Naive thymus-derived CD4-positive, alpha-beta T cell (primary cell): Measurements from ENCODE around the gene RNPEP. TPM values are rescaled to one million over a fixed set of nuclear protein-coding genes. Genes with fewer than 3 reads are reported as not detected.

Experiments
- ATAC-seq: fragments of 150-1000 bp; cut with Tn5 transposase; 2 replicates; pipeline ENCODE4 v1.10.0; 2021; ENCODE audit warnings: mild to moderate bottlenecking, moderate library complexity
- CTCF ChIA-PET: fragments of 350-600 bp; sonication (Branson Sonifier 250); formaldehyde crosslinking; loops from one replicate; lab custom pipeline; 2021; ENCODE audit warnings: antibody characterized with exemption; lab: Charles Lee
- POLR2A ChIA-PET: fragments of 350-600 bp; sonication (Branson Sonifier 250); formaldehyde crosslinking; loops from one replicate; lab custom pipeline; 2021; ENCODE audit warnings: antibody characterized with exemption, inconsistent platforms; lab: Charles Lee
- DNase-seq, 9 donors: peaks; one replicate each; pipeline versions ENCODE4 v3.0.0 to v3.0.0-alpha.2; 2020 to 2022; ENCODE audit warnings: mixed read lengths in 1 of 9
- H3K27ac ChIP-seq: one replicate; pipeline ENCODE4 v1.7.0; 2013; ENCODE audit warnings: mild to moderate bottlenecking, low read depth, low read length, moderate library complexity
- H3K27me3 ChIP-seq, 2 donors: one replicate each; pipeline ENCODE4 v1.7.0; 2013; ENCODE audit warnings: low read length in 2 of 2, mild to moderate bottlenecking in 2 of 2, moderate library complexity in 2 of 2; ENCODE audit not compliant: control insufficient read depth in 2 of 2, insufficient read depth in 2 of 2
- H3K36me3 ChIP-seq, 3 experiments: 1 replicate in 2 of 3; 2 replicates in 1 of 3; pipeline ENCODE4 v1.7.0; 2013; ENCODE audit warnings: low read length in 3 of 3, mild to moderate bottlenecking in 3 of 3, moderate library complexity in 1 of 3; ENCODE audit not compliant: insufficient read depth in 3 of 3, control insufficient read depth in 2 of 3
- H3K4me1 ChIP-seq, 2 donors: one replicate each; pipeline ENCODE4 v1.7.0; 2013; ENCODE audit warnings: low read length in 2 of 2, mild to moderate bottlenecking in 2 of 2, moderate library complexity in 1 of 2; ENCODE audit not compliant: control insufficient read depth in 2 of 2, insufficient read depth in 2 of 2
- H3K4me3 ChIP-seq: 2 replicates; pipeline ENCODE4 v1.7.0; 2013; ENCODE audit warnings: mild to moderate bottlenecking, low read length
- H3K9me3 ChIP-seq, 3 experiments: 1 replicate in 2 of 3; 2 replicates in 1 of 3; pipeline ENCODE4 v1.7.0; 2013; ENCODE audit warnings: low read length in 3 of 3; ENCODE audit not compliant: control insufficient read depth in 2 of 3
- H3K27ac Mint-ChIP-seq, 9 donors: one replicate each; pipeline ENCODE4 v1.8.0; 2020 to 2022; ENCODE audit warnings: mixed read lengths in 9 of 9, mild to moderate bottlenecking in 8 of 9, moderate library complexity in 5 of 9, inconsistent platforms in 2 of 9
- H3K27me3 Mint-ChIP-seq, 5 donors: one replicate each; pipeline ENCODE4 v1.8.0; 2021 to 2022; ENCODE audit warnings: mixed read lengths in 5 of 5, mild to moderate bottlenecking in 1 of 5
- H3K36me3 Mint-ChIP-seq, 5 donors: one replicate each; pipeline ENCODE4 v1.8.0; 2020 to 2022; ENCODE audit warnings: mixed read lengths in 5 of 5, mild to moderate bottlenecking in 3 of 5, inconsistent platforms in 1 of 5
- H3K4me1 Mint-ChIP-seq, 7 donors: one replicate each; pipeline ENCODE4 v1.8.0; 2020 to 2022; ENCODE audit warnings: mixed read lengths in 7 of 7, mild to moderate bottlenecking in 3 of 7, inconsistent platforms in 1 of 7
- H3K4me3 Mint-ChIP-seq, 10 donors: one replicate each; pipeline ENCODE4 v1.8.0; 2020 to 2022; ENCODE audit warnings: mild to moderate bottlenecking in 10 of 10, mixed read lengths in 10 of 10, moderate library complexity in 6 of 10, inconsistent platforms in 2 of 10
- H3K9me3 Mint-ChIP-seq, 11 donors: one replicate each; pipeline ENCODE4 v1.8.0; 2020 to 2022; ENCODE audit warnings: mixed read lengths in 11 of 11, mild to moderate bottlenecking in 4 of 11, inconsistent platforms in 1 of 11, moderate library complexity in 1 of 11
- intact Hi-C, 2 donors: fragments of 100-400 bp; cut with micrococcal nuclease; formaldehyde crosslinking; loops; one replicate each; pipeline ENCODE4 v1.15.1; 2023
- polyA plus RNA-seq, 2 donors: library from polyadenylated mRNA; unstranded; fragments of 300-500 nt; fragmentation: Illumina TruSeq; gene quantifications; one replicate each; pipeline ENCODE4 v1.2.3, GENCODE V29; 2021
- total RNA-seq, 6 experiments: library from RNA in 5 of 6; stranded (reverse) in 5 of 6; gene quantifications; 1 replicate in 5 of 6; 2 replicates in 1 of 6; pipeline ENCODE4 v1.2.3 and lab custom pipeline; 2021 to 2026

Gene RNPEP
- total and polyA plus RNA-seq, 7 experiments from 2014 or later: 19.4 to 43.4 (median 26.8) TPM

GRCh38 chr1:202010180-202011015, 27.9 kb downstream of the RNPEP start, which contains the start of gene ELF3:
ELF3 (plus strand) TSS chr1:202010587; CDS start chr1:202011137, 550 bp downstream.
- Histone ChIP-seq H3K36me3 (peaks cover 0 to 19% (median 0%) of the 10 kb centered on the region in 3 experiments), H3K27ac (no peak within 1 kb of the TSS), H3K4me3 (no peak within 1 kb of the TSS), H3K9me3 (no peaks in the 10 kb centered on the region), H3K4me1 (no peaks in the 10 kb centered on the region), H3K27me3 (no peaks in the 10 kb centered on the region)
- Mint-ChIP-seq H3K9me3 (peaks cover 0 to 2% (median 0%) of the 10 kb centered on the region in 11 donors), H3K4me1 (peaks cover 0 to 2% (median 0%) of the 10 kb centered on the region in 7 donors), H3K27ac (no peak within 1 kb of the TSS), H3K36me3 (peaks cover 0 to 14% (median 3%) of the 10 kb centered on the region in 5 donors), H3K4me3 (no peak within 1 kb of the TSS), H3K27me3 (no peaks in the 10 kb centered on the region)
- ChIA-PET POLR2A (no interaction called here), CTCF (interaction anchor here (1.0 to 1.3 kb wide), 3 partner anchors 10 to 34 kb away, joined by 4 to 5 read pairs (median 4); no protein-coding TSS in a partner anchor)
- DNase-seq (no peak), ATAC-seq (no peak)
- intact Hi-C loops: no loop called here

- ChIA-PET CTCF (interaction anchor here (0.6 kb wide), 1 partner anchor 29 kb away, joined by 3 read pairs; no protein-coding TSS in a partner anchor), POLR2A (no interaction called here)
- ATAC-seq (no peak), DNase-seq (no peak)
- Mint-ChIP-seq H3K36me3 (peaks cover 0 to 6% (median 0%) of the 10 kb centered on the region in 5 donors), H3K4me3 (no peak overlapping the region), H3K27me3 (peaks cover 0 to 4% (median 1%) of the 10 kb centered on the region in 5 donors), H3K27ac (no peak overlapping the region), H3K9me3 (peaks cover 0 to 2% (median 0%) of the 10 kb centered on the region in 11 donors), H3K4me1 (peaks cover 0 to 2% (median 0%) of the 10 kb centered on the region in 7 donors)
- intact Hi-C loops: no loop called here
- Histone ChIP-seq H3K4me3 (no peak overlapping the region), H3K36me3 (peaks cover 0 to 9% (median 0%) of the 10 kb centered on the region in 3 experiments), H3K27me3 (no peaks in the 10 kb centered on the region), H3K4me1 (no peaks in the 10 kb centered on the region), H3K27ac (no peak overlapping the region), H3K9me3 (no peaks in the 10 kb centered on the region)
These were observed 29.5 kb downstream of the RNPEP start for GRCh38 chr1:202011994-202012393.

- Mint-ChIP-seq H3K4me1 (peaks cover 0 to 2% (median 0%) of the 10 kb centered on the region in 7 donors), H3K36me3 (peaks cover 0 to 3% (median 0%) of the 10 kb centered on the region in 5 donors), H3K4me3 (no peak overlapping the region), H3K9me3 (peaks cover 0 to 2% (median 0%) of the 10 kb centered on the region in 11 donors), H3K27me3 (peaks cover 0 to 4% (median 3%) of the 10 kb centered on the region in 5 donors), H3K27ac (peak overlapping the region in 1 of 9 donors; percentile 38)
- H3K27ac ChIP-seq: no peak overlapping the region
- peaks cover 0 to 2% (median 0%) of the 10 kb centered on the region in 3 experiments for H3K36me3 ChIP-seq
- no peak overlapping the region for H3K4me3 ChIP-seq
- DNase-seq (no peak), ATAC-seq (no peak)
- H3K27me3 ChIP-seq: no peaks in the 10 kb centered on the region
- ChIA-PET POLR2A (no interaction called here), CTCF (no interaction called here)
- no peaks in the 10 kb centered on the region for H3K9me3 ChIP-seq
- intact Hi-C loops: no loop called here
- no peaks in the 10 kb centered on the region for H3K4me1 ChIP-seq
These were observed 30.4 kb downstream of the RNPEP start for GRCh38 chr1:202012544-202013478.

GRCh38 chr1:202013603-202014002, 31.2 kb downstream of the RNPEP start:
- H3K27ac Mint-ChIP-seq: no peak overlapping the region

GRCh38 chr1:202014060-202014459, 31.6 kb downstream of the RNPEP start:
- CTCF ChIA-PET: no interaction called here
- H3K4me3 Mint-ChIP-seq: no peak overlapping the region
- no peak for ATAC-seq

More at GRCh38 chr1:202013603-202014002, 31.2 kb downstream of the RNPEP start:
- no peaks in the 10 kb centered on the region for H3K36me3 ChIP-seq
- H3K27ac ChIP-seq: no peak overlapping the region
- H3K4me3 Mint-ChIP-seq: no peak overlapping the region
- no peak for DNase-seq
- peaks cover 0 to 5% (median 3%) of the 10 kb centered on the region in 5 donors for H3K27me3 Mint-ChIP-seq
- no peak overlapping the region for H3K4me3 ChIP-seq
- POLR2A ChIA-PET: no interaction called here
- H3K4me1 ChIP-seq: no peaks in the 10 kb centered on the region
- H3K36me3 Mint-ChIP-seq: peaks cover 0 to 3% (median 0%) of the 10 kb centered on the region in 5 donors
- H3K27me3 ChIP-seq: no peaks in the 10 kb centered on the region
- H3K9me3 Mint-ChIP-seq: peaks cover 0 to 2% (median 0%) of the 10 kb centered on the region in 11 donors
- CTCF ChIA-PET: no interaction called here
- no peak for ATAC-seq
- no peaks in the 10 kb centered on the region for H3K9me3 ChIP-seq
- intact Hi-C loops: no loop called here
- peaks cover 0 to 2% (median 0%) of the 10 kb centered on the region in 7 donors for H3K4me1 Mint-ChIP-seq

More at GRCh38 chr1:202014060-202014459, 31.6 kb downstream of the RNPEP start:
- Mint-ChIP-seq H3K4me1 (peaks cover 0 to 2% (median 0%) of the 10 kb centered on the region in 7 donors), H3K27ac (peak overlapping the region in 1 of 9 donors; percentile 9), H3K27me3 (peaks cover 0 to 10% (median 4%) of the 10 kb centered on the region in 5 donors), H3K9me3 (peaks cover 0 to 2% (median 0%) of the 10 kb centered on the region in 11 donors), H3K36me3 (peaks cover 0 to 3% (median 0%) of the 10 kb centered on the region in 5 donors)
- DNase-seq: no peak
- H3K9me3 ChIP-seq: no peaks in the 10 kb centered on the region
- H3K4me1 ChIP-seq: no peaks in the 10 kb centered on the region
- H3K4me3 ChIP-seq: no peak overlapping the region
- H3K27ac ChIP-seq: no peak overlapping the region
- intact Hi-C loops: no loop called here
- no peaks in the 10 kb centered on the region for H3K27me3 ChIP-seq
- POLR2A ChIA-PET: no interaction called here
- H3K36me3 ChIP-seq: no peaks in the 10 kb centered on the region
